Activated naive CD8-positive, alpha-beta T cell treated with anti-CD3 and anti-CD28 coated beads, Interleukin-2, amount 10 ng/mL, durations not matched to agents 7 days and 5 days (primary cell): ENCODE measurements around the gene EML4. TPM values are rescaled to one million over a fixed set of nuclear protein-coding genes. Genes with fewer than 3 reads are reported as not detected.
A peak's percentile ranks its signal among the peaks of the same experiment; 100 is the strongest.
"Not testable (repeated sequence)": the region's sequence is repeated elsewhere in the genome, so short reads cannot be mapped to it uniquely, and the experiment has no call there.

Experiments
- ATAC-seq: fragments of 150-1000 bp; cut with Tn5 transposase; one replicate; pipeline ENCODE4 v1.10.0; 2021; ENCODE audit warnings: low read depth, moderate library complexity
- POLR2A ChIA-PET: fragments of 350-600 bp; sonication (Branson Sonifier 250); formaldehyde crosslinking; loops from one replicate; lab custom pipeline; 2021; ENCODE audit warnings: antibody characterized with exemption; lab: Charles Lee
- DNase-seq: peaks from one replicate; pipeline ENCODE4 v3.0.0; 2021
- H3K27ac Mint-ChIP-seq: one replicate; pipeline ENCODE4 v1.8.0; 2022; ENCODE audit warnings: mild to moderate bottlenecking, mixed read lengths
- H3K27me3 Mint-ChIP-seq: one replicate; pipeline ENCODE4 v1.8.0; 2022; ENCODE audit warnings: mild to moderate bottlenecking, moderate library complexity, mixed read lengths
- H3K36me3 Mint-ChIP-seq: one replicate; pipeline ENCODE4 v1.8.0; 2021; ENCODE audit warnings: mild to moderate bottlenecking, mixed read lengths
- H3K4me1 Mint-ChIP-seq: one replicate; pipeline ENCODE4 v1.8.0; 2021; ENCODE audit warnings: mixed read lengths
- H3K4me3 Mint-ChIP-seq: one replicate; pipeline ENCODE4 v1.8.0; 2022; ENCODE audit warnings: mild to moderate bottlenecking, moderate library complexity, mixed read lengths
- H3K9me3 Mint-ChIP-seq: one replicate; pipeline ENCODE4 v1.8.0; 2021; ENCODE audit warnings: mixed read lengths
- total RNA-seq, 2 experiments: library from RNA; stranded (reverse); gene quantifications; one replicate each; pipeline ENCODE4 v1.2.3, GENCODE V29; 2021

EML4 gene
- total RNA-seq, 2 experiments from 2014 or later: 111 to 119 TPM

DNA sequence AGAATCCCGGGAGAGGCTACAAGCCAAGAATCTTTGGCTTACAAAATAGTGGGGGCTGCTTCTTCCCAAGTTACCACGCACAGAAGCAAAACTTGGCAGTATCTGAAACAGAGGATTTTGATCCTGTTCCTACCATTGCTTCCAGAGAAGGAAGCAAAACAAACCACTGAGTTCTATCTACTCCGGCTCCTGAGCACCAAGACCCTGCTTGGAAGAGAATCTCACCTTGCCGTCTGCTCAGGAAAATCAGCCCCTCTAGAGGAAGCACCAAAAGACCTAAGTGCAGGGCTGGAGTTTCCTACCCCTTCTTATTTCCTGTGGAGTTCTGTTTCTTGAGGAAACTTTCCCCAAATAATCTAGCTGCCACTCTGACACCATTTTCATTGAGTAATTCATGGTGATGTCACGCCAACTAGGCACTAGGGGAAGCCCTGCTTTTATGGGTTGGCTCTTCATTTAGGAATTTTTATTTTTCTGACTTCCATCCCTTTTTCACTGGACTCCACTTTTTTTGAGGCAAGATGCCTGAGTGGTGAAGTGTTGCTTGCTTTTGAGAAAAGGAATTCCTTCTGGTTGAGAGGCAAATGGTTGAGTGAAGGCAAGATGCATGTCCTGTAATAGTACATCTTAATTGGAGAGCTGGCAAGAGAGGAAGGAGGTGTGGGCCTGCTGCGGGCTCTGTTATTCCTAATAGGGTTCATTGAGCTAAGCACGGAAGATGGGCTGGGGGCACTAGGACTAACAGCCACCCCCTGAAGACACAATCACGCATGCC is 36.8 kb upstream of the EML4 start:
- Mint-ChIP-seq H3K4me1 (peaks cover 75% of the 10 kb centered on the region), H3K36me3 (no peaks in the 10 kb centered on the region), H3K4me3 (peak overlapping the region; percentile 78), H3K27me3 (no peaks in the 10 kb centered on the region), H3K9me3 (no peaks in the 10 kb centered on the region), H3K27ac (peak overlapping the region; percentile 97)
- peak; percentile 17 for ATAC-seq
- POLR2A ChIA-PET: interaction anchor here (0.7 to 6.1 kb wide), 13 partner anchors 8 to 228 kb away, joined by 3 to 131 read pairs (median 4); partner anchors contain the start of gene EML4
- no peak for DNase-seq

DNA sequence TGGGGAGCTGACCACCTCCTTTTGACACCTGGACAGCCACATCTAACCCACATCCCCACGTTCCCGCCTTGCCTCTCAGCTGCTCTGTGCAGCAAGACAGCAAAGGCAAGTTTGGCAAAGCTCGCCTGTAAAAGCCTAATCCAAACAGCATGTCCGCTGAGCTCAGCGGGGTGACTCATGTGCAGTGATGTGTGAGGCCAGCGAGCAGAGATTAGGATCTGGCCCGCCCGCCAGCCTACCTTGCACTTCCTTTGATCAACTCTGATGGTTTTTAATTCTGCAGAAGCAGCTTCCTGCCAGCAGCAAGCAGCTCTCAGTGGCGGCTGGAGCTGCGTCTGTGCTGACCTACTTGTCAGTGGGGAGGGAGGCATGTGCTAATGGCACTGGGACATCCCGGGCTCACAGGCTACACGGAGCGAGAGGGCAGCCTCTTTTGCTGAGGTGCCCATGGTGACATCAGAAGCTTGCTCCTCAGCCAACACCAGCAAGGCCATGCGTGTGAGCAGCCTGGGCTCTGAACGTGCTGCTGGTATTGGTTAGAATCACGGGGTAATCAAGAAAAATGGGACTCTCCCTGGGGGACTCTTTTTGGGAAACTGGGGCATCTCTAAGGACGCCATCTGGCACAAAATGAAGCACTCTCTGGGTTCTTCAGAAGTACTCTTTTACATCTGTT is 36.0 kb upstream of the EML4 start:
- no peaks in the 10 kb centered on the region for H3K9me3 Mint-ChIP-seq
- peak; percentile 85 for DNase-seq
- peak; percentile 92 for ATAC-seq
- H3K4me3 Mint-ChIP-seq: peak overlapping the region; percentile 78
- peaks cover 69% of the 10 kb centered on the region for H3K4me1 Mint-ChIP-seq
- H3K27ac Mint-ChIP-seq: peak overlapping the region; percentile 97
- POLR2A ChIA-PET: interaction anchor here (0.7 to 6.1 kb wide), 13 partner anchors 9 to 227 kb away, joined by 3 to 131 read pairs (median 4); partner anchors contain the start of gene EML4
- no peaks in the 10 kb centered on the region for H3K36me3 Mint-ChIP-seq
- H3K27me3 Mint-ChIP-seq: no peaks in the 10 kb centered on the region

DNA sequence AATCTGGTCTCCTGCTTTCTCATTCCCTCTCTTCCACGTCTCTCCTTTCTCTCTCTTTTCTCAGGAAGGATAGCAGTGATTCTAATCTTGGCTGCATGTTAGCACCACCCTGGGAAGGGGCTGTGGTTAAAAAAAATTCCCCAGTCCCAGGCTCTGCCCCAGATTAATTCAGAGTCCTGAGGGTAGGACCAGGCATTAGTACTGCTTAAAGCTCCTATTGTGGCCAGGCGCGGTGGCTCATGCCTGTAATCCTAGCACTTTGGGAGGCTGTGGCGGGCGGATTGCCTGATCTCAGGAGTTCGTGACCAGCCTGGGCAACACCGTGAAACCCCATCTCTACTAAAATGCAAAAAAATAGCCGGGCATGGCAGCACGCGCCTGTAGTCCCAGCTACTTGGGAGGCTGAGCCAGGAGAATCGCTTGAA is 35.4 kb upstream of the EML4 start:
- Mint-ChIP-seq H3K27me3 (no peaks in the 10 kb centered on the region), H3K9me3 (no peaks in the 10 kb centered on the region), H3K4me1 (peaks cover 63% of the 10 kb centered on the region), H3K27ac (peak overlapping the region; percentile 97), H3K36me3 (peaks cover under 1% of the 10 kb centered on the region), H3K4me3 (peak overlapping the region; percentile 78)
- POLR2A ChIA-PET: interaction anchor here (1.0 to 6.1 kb wide), 7 partner anchors 8 to 226 kb away, joined by 4 to 131 read pairs (median 15); partner anchors contain the start of gene EML4
- no peak for DNase-seq
- ATAC-seq: no peak

DNA sequence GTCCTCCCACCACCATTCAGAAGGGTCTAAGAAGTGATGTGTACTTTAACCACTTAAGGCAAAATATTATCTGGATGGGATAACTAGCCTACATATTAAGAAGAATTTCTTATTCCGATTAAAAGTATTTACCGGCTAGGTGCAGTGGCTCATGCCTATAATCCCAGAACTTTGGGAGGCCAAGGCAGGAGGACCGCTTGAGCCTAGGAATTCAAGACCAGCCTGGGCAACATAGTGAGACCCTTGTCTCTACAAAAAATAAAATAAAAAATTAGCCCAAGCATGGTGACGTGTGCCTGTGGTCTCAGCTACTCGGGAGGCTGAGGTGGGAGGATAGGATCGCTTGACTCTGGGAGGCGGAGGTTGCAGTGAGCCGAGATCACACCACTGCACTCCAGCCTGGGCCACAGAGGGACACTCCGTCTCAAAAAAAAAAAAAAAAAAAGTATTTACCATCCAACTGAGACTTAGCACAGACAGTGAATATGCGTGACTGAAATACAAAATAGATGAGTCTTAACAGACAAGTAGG is 34.7 kb upstream of the EML4 start:
- not testable (repeated sequence) for H3K27me3 Mint-ChIP-seq, ATAC-seq, H3K4me3 Mint-ChIP-seq, H3K9me3 Mint-ChIP-seq, DNase-seq, H3K36me3 Mint-ChIP-seq, H3K27ac Mint-ChIP-seq
- H3K4me1 Mint-ChIP-seq: peaks cover 59% of the 10 kb centered on the region
- POLR2A ChIA-PET: interaction anchor here (2.6 to 6.1 kb wide), 3 partner anchors 10 to 36 kb away, joined by 41 to 131 read pairs (median 45); partner anchors contain the start of gene EML4

GRCh38 chr2:42135381-42136312 is 33.5 kb upstream of the EML4 start:
- Mint-ChIP-seq H3K9me3 (no peaks in the 10 kb centered on the region), H3K4me3 (peak overlapping the region; percentile 73), H3K4me1 (peaks cover 50% of the 10 kb centered on the region), H3K27me3 (no peaks in the 10 kb centered on the region), H3K36me3 (peaks cover 1% of the 10 kb centered on the region), H3K27ac (peak overlapping the region; percentile 94)
- ATAC-seq (no peak), DNase-seq (no peak)
- POLR2A ChIA-PET: interaction anchor here (0.9 to 6.1 kb wide), 6 partner anchors 7 to 35 kb away, joined by 3 to 131 read pairs (median 5); partner anchors contain the start of gene EML4

DNA sequence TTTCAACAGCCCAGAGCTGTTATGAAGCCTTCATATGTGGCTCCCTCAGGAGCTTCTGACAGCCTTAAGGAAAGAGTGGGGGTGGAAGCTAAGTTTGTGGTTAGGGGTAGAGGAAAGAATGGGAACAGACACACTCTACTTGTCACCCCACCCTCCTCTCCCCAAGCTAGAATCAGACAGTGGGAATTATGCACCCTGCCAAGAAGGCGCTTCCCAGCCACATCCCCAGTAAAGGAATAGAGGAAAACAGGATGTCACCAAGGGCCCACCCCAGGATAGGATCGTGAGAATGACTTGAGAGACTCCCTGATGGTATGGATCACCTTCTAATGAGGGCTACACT is 32.4 kb upstream of the EML4 start:
- no peak overlapping the region for H3K4me3 Mint-ChIP-seq
- H3K36me3 Mint-ChIP-seq: peaks cover 1% of the 10 kb centered on the region
- no peak overlapping the region for H3K27ac Mint-ChIP-seq
- no peaks in the 10 kb centered on the region for H3K9me3 Mint-ChIP-seq
- H3K27me3 Mint-ChIP-seq: no peaks in the 10 kb centered on the region
- POLR2A ChIA-PET: interaction anchor here (1.1 to 6.1 kb wide), 5 partner anchors 8 to 674 kb away, joined by 3 to 131 read pairs (median 4); partner anchors contain the start of gene EML4
- DNase-seq (no peak), ATAC-seq (no peak)
- peaks cover 52% of the 10 kb centered on the region for H3K4me1 Mint-ChIP-seq

- H3K4me3 Mint-ChIP-seq: no peak overlapping the region
- peaks cover 1% of the 10 kb centered on the region for H3K36me3 Mint-ChIP-seq
- DNase-seq (no peak), ATAC-seq (no peak)
- H3K27me3 Mint-ChIP-seq: no peaks in the 10 kb centered on the region
- H3K4me1 Mint-ChIP-seq: peaks cover 51% of the 10 kb centered on the region
- POLR2A ChIA-PET: interaction anchor here (0.9 to 6.1 kb wide), 6 partner anchors 9 to 673 kb away, joined by 3 to 131 read pairs (median 4); partner anchors contain the start of gene EML4
- no peak overlapping the region for H3K27ac Mint-ChIP-seq
- H3K9me3 Mint-ChIP-seq: no peaks in the 10 kb centered on the region
These were observed 31.9 kb upstream of the EML4 start for GRCh38 chr2:42137125-42137841.

- no peak overlapping the region for H3K4me3 Mint-ChIP-seq
- H3K36me3 Mint-ChIP-seq: peaks cover 1% of the 10 kb centered on the region
- DNase-seq (no peak), ATAC-seq (no peak)
- POLR2A ChIA-PET: interaction anchor here (0.7 to 0.9 kb wide), 2 partner anchors 13 to 32 kb away, joined by 3 read pairs; no protein-coding TSS in a partner anchor
- H3K27ac Mint-ChIP-seq: peak overlapping the region; percentile 26
- no peaks in the 10 kb centered on the region for H3K9me3 Mint-ChIP-seq
- peaks cover 42% of the 10 kb centered on the region for H3K4me1 Mint-ChIP-seq
- H3K27me3 Mint-ChIP-seq: no peaks in the 10 kb centered on the region
These were observed 30.8 kb upstream of the EML4 start for GRCh38 chr2:42138163-42139015.

DNA sequence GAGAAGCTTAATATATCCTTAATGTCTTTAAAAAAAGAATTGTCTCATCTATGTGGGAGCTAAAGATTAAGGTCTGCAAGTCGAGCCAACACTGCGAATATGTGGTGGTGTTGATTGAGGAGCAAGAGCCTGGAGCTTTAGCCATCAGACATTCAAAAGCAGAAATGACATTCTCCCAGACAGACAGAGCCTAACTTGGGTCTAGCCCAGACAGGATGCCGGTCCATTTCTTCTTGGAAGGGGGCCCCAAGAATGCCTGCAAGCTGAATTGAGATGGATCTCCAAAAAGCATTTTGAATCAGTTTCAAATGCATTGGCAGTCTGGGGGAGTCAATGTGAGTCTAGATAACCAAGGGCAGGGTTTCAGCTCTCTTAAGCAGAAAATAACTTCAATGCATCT is 30.1 kb upstream of the EML4 start:
- no peaks in the 10 kb centered on the region for H3K9me3 Mint-ChIP-seq
- H3K27ac Mint-ChIP-seq: peak overlapping the region; percentile 26
- H3K4me1 Mint-ChIP-seq: peaks cover 38% of the 10 kb centered on the region
- POLR2A ChIA-PET: interaction anchor here (0.7 to 0.8 kb wide), 2 partner anchors 10 to 33 kb away, joined by 3 read pairs; no protein-coding TSS in a partner anchor
- ATAC-seq (no peak), DNase-seq (no peak)
- no peaks in the 10 kb centered on the region for H3K27me3 Mint-ChIP-seq
- H3K4me3 Mint-ChIP-seq: no peak overlapping the region
- peaks cover 1% of the 10 kb centered on the region for H3K36me3 Mint-ChIP-seq

DNA sequence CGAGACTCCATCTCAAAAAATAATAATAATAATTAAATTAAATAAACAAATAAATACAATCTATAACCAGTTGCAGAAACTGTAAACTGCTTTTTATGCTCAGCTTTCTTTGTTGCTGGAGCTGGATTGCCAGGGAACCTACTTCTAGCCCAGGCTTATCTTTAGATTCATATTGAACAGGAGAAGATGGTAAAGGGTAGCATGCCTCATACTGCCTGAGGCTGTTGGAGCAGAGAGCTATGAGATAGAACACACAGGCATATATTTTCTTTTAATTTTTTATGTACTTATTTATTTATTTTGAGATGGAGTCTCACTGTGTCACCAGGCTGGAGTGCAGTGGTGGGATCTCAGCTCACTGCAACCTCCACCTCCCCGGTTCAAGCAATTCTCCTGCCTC is 28.7 kb upstream of the EML4 start:
- H3K36me3 Mint-ChIP-seq: peaks cover 1% of the 10 kb centered on the region
- H3K4me3 Mint-ChIP-seq: no peak overlapping the region
- no peak for ATAC-seq
- H3K9me3 Mint-ChIP-seq: no peaks in the 10 kb centered on the region
- no peak overlapping the region for H3K27ac Mint-ChIP-seq
- POLR2A ChIA-PET: interaction anchor here (2.8 kb wide), 1 partner anchor 34 kb away, joined by 13 read pairs; no protein-coding TSS in a partner anchor
- H3K4me1 Mint-ChIP-seq: peaks cover 33% of the 10 kb centered on the region
- no peaks in the 10 kb centered on the region for H3K27me3 Mint-ChIP-seq
- DNase-seq: no peak
